CMK (cell line): ENCODE results near the gene INO80D.
A peak's percentile ranks its signal among the peaks of the same experiment; 100 is the strongest.
"Not testable (repeated sequence)": the region's sequence is repeated elsewhere in the genome, so short reads cannot be mapped to it uniquely, and the experiment has no call there.

Experiments used
- DNase-seq: peaks from one replicate; pipeline ENCODE4 v3.0.0-alpha.2; 2010; ENCODE audit warnings: low read depth

INO80D gene, protein sequence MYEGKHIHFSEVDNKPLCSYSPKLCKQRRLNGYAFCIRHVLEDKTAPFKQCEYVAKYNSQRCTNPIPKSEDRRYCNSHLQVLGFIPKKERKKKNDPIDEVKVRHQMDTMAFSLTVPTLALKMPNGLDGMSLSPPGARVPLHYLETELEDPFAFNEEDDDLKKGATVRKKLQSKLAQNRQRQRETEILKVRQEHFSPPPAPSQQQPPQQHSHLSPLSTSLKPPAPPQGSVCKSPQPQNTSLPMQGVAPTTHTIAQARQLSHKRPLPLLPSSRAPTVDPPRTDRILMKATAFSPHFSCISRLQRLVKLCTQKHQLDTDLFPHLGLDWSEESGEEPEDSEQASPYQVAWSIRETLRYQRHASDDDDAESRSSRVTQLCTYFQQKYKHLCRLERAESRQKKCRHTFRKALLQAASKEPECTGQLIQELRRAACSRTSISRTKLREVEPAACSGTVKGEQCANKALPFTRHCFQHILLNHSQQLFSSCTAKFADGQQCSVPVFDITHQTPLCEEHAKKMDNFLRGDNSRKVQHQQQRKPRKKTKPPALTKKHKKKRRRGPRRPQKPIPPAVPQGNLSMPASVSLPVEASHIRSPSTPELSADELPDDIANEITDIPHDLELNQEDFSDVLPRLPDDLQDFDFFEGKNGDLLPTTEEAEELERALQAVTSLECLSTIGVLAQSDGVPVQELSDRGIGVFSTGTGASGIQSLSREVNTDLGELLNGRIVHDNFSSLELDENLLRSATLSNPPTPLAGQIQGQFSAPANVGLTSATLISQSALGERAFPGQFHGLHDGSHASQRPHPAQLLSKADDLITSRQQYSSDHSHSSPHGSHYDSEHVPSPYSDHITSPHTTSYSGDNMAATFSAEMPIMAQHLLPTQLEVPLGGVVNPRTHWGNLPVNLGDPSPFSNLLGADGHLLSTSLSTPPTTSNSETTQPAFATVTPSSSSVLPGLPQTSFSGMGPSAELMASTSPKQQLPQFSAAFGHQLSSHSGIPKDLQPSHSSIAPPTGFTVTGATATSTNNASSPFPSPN

DNA sequence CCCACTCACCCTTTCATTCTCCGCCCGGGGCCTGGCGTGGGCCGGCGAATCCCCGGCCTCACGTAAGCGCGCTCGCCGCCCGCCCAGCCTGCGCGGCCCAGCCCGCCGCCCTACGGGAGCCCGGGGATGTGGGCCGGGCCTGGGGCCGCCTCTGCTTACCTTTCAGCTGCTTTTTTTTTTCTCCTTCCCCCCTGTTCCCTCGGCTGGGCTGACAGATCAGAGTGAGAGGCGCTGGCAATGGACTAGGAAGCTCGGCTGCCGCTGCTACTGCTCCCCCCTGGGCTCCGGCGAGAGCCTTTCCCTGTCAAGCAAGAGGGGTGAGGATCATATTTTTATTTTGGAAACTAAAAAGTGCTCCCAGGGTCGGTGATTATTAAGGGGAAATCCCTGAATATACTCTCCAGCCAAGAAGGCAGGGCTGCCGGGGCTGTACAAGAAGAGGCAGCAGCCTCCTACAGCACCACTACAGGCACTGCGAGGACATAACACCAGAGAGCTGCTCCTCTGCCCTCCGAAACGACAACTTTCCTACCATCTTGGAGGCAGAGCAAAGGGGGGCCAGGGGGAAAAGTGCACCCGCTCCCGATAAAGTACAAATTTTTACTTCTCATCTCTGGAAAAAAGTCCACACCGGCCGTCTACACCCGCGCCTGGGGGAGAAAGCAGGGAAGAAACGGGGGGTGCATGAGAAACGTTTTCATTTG lies at the start of gene INO80D:
INO80D (minus strand) TSS at position 433 of the 704 bp plus-strand sequence. CDS start 23,158 bp downstream, outside the sequence.
- peak; percentile 64 for DNase-seq

DNA sequence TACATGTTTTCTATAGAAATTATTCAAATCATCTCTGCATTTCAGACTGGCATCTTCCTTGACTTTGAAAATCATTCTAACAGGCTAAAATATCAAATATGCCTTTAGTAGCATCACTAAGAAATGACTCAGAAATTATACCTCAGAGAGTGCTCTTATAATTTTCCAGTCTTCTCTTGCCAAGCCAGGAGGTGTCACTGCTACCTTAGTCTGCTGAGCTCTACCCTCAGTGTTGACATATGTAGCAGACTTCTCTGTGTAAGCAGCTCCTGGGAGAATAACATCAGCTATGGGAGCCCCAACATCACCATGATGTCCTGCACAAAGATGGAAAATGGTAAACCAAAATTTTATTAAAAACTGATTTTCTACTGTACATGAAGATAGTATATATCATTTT lies 41.7 kb upstream of the INO80D start:
- DNase-seq: no peak

- no peak for DNase-seq
Observed at GRCh38 chr2:206125901-206126300, 39.9 kb upstream of the INO80D start.

DNA sequence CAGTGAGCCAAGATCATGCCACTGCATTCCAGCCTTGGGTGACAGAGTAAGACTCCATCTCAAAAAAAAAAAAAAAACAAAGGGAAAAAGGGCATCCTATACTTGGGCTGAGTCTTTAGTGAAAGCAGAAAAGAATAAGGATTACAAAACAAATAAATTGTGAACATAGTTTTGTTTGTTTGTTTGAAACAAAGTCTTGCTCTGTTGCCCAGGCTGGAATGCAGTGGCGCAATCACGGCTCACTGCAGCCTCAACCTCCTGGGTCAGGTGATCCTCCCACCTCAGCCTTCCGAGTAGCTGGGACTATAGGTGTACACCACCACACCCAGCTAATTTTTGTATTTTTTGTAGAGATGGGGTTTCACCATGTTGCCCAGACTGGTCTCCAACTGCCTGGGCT lies 36.6 kb upstream of the INO80D start:
- not testable (repeated sequence) for DNase-seq

DNA sequence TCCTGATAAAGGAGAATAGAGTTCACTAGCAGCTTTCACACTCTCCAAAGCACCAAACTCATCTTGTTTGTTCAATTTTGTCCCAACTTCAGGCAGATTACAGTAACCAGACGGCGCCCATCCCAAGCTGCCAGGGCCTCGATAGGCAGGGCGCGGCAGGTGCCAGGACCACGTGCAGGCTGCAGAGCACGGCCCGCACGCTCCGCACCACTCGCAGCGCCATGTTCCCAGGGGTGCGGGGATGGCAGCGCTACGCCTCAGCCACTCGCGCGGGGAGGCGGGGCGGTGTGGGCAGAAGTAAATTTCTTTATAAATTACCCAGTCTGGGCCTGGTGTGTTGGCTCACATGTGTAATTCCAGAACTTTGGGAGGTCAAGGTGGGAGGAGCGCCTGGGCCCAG lies 30.3 kb upstream of the INO80D start:
- no peak for DNase-seq

DNA sequence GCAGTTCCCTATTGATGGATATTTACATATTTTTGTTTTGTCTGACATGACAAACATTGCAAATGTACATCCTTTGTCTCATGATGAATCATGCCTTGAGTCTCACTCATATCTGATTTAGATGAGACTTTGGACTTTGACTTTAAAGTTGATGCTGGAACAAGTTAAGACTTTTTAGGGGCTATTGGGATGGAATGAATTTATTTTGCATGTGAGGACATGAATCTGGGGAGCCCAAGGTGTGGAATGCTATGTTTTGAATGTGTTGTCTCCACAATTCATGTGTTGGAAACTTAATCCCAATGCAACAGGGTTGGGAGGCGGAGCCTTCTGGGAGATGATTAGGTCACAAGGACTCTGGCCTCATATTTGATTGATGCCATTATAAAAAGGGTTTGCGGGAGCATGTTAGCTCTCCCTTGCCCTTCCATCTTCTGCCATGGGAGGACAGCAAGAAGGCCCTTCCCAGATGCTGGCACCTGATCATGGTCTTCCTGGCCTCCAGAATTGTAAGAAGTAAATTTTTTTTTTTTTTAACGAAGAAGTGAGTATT lies 29.1 kb upstream of the INO80D start:
- no peak for DNase-seq

DNA sequence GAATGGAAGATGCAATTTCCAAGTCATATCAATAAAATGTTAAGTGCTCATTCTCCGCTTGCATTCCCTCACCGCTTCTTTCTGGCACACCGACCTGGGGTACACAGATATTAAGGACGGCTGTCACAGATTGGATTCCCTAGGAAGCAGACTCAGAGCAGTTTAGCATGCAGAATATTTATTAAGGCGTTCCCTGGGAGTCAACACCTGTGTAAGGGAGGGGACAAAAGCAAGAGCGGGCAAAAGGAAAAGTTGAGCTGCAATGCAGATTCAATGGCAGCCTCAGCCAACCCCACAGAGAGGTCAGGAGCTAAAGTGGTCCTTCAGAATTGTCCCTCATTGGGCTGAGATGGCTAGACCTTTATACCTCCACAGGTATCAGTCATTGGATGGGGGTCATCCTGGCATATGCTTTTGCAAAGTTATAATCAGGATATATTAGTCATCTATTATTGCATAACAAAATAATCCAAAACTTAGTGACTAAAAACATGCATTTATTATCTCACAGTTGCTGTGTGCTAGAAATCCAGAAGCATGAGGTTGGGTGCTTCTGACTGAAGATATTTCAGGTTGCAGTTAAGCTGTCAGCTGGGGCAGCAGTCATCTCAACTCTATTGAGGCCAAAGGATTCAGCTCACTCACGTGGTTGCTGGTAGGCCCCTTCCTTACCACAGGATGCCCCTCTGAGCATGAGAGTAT lies 27.0 kb upstream of the INO80D start:
- no peak for DNase-seq

GRCh38 chr2:206112108-206112507 lies 26.1 kb upstream of the INO80D start:
- DNase-seq: no peak

GRCh38 chr2:206108713-206109112 lies 22.7 kb upstream of the INO80D start:
- no peak for DNase-seq

GRCh38 chr2:206105541-206105940 lies 19.6 kb upstream of the INO80D start:
- no peak for DNase-seq

DNA sequence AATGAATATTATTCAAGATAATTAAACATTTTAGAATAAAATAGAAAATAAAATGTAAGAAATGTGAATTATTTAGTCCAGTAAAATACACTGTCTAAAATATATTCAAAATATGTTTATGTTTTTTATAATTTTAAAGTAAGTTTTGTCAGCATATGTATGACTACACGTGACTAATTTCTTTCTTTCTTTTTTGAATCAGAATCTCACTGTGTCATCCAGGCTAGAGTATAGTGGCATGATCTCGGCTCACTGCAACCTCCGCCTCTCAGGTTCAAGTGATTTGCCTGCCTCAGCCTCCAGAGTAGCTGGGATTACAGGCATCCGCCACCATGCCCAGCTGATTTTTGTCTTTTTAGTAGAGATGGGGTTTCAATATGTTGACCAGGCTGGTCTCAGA lies 19.1 kb upstream of the INO80D start:
- DNase-seq: no peak

- DNase-seq: not testable (repeated sequence)
Observed at GRCh38 chr2:206098872-206099271, 12.9 kb upstream of the INO80D start.

DNA sequence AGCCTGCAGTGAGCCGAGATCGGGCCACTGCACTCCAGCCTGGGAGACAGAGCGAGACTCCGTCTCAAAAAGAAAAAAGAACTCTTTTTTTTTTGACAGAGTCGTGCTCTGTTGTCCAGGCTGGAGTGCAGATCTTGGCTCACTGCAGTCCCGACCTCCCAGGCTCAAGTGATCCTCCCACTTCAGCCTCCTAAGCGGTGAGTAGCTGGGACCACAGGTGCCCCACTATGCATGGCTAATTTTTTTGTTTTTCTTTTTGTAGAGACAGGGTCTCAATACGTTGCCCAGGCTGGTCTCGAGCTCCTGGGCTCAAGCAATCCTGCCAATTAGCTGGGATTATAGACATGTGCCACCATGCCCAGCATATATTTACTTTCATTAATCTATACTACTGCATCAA lies 12.5 kb upstream of the INO80D start:
- no peak for DNase-seq

DNA sequence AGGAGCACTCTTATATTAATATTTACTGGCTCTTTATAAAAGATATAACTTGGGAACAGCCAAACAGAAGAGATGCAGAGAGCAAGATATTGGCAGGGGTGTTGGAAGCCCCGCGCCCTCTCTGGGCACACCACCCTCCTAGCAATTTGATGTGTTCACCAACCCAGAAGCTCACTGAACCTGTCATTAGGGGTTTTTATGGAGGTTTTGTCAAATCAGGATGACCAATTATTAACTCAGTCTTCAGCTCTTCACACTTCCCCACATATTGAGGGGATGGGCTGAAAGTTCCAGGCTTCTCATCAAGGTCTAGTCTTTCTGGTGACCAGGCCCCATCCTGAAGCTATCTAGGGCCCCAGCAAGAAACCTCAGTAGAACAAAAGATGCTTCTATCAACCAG lies 10.9 kb upstream of the INO80D start:
- DNase-seq: no peak

DNA sequence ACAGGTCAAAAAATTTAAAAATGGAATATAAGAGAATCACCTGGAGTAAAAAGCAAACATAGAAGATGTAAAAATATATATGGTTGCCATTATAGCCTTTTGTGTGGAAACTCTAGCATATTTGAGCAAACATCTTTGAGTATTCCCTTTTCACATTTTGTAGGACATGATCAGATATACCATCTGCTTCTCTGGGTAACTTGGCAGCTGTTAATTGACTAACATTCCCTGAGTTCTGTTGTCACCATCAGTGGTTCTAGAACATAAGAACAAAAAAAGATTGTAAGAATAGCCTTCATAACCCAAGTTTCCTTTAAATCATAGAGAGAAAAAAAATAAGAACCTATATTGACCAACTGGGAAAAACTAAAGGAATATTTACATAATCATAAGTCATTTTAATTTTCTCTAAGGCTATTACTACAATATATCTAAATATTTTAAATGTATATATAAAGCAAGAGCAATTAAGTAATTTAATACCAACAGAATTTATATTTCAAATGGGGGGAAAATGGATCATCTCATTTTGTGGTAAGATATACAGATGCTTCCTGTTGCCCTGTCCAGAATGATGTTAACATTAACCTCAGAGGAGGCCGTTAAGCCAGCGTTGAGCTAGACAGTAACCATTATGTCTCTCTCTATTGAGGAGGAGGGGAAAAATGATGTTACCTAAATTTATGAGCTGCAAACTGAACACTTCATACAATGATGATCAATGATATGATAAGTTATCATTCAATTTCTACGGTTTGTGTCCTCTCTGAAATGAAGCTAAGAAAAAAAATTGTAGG lies 9.8 kb upstream of the INO80D start:
- DNase-seq: peak; percentile 38

DNA sequence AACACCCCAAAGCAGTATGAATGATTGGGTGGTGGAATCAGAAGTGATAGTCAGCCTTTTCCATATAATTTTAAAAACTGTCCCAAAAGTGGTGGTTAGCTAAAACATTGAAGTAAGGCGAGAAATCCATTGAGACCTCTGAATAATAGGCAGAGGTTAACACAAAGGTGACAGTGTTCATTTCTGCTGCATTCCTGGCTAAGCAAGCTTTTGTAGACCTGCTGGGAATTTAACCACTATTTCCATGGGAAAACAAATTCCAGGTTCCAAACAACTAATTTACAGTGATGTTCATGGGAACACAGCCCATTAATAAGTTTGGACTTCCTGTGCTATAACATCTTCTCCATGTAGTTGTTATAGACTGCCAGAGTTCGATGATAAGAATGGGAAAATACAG lies 6.3 kb upstream of the INO80D start:
- DNase-seq: no peak

- no peak for DNase-seq
Observed at GRCh38 chr2:206088248-206088647, 2.3 kb upstream of the INO80D start.

- no peak for DNase-seq
Observed at GRCh38 chr2:206086716-206087350, 859 bp upstream of the INO80D start.

DNA sequence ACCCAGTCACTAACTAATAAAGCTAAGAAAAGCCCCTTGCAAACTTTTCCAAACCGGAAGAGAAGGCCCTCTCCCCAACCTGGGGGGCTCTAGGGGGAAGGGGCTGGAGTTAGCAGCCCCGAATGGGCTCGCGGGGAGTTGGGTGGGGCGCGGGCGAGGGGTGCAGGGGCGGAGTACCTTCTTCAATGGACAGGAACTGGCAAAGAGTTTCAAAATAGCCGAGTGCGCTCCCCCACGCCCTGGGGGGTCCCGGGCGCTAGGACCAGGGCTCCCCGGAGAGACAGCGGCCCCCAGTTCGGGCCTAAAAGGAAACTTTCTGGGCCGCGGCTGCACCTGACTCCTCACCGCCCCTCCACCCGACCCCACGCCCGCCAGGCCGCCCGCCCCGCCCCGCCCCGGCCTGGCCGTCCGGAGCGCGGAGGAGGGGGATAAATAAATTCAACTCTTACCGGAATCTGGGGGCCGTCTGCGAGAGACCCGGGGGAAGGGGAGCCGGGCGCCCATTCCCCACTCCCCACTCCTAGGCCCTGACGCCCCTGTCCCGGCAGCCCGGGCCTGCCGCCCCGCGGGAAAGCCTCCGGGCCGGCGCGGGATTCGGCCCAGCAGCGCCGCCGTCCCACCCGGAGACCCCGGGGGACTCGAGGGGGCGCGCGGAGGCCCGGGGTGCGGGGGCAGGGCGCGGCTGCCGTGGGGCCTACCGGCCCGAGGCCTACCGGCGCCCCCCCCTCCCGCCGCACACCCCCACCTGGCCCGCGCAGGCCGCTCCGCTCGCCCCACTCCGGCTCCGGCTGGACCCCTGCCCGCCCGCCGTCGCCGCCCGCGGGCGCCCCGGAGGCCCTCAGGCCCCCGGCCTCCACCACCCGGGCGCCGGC lies 868 bp downstream of the INO80D start:
- DNase-seq: no peak
